GM23338 (cell line): ENCODE data around the gene XPOT. TPM values are rescaled to one million over a fixed set of nuclear protein-coding genes. Genes with fewer than 3 reads are reported as not detected.

Experiments used
- ATAC-seq: fragments of 200-7000 bp; cut with Tn5 transposase; 3 replicates; pipeline ENCODE4 v1.9.1; 2020
- DNase-seq: peaks from one replicate; pipeline ENCODE4 v3.0.0-alpha.2; 2015; ENCODE audit warnings: low spot score
- H2AFZ ChIP-seq: fragments of 200-600 bp; sonication (generic); 2 replicates; pipeline ENCODE4 v1.8.0; 2016; ENCODE audit warnings: antibody characterized with exemption, mild to moderate bottlenecking, moderate library complexity
- H3F3A ChIP-seq: fragments of 200-600 bp; sonication (generic); replicated peaks from 2 replicates; pipeline ENCODE4 v1.8.0; 2017; ENCODE audit warnings: antibody characterized with exemption, mixed run types, low read depth
- H3K27ac ChIP-seq: fragments of 200-600 bp; sonication (generic); 2 replicates; pipeline ENCODE4 v1.6.1; 2016; ENCODE audit warnings: low read depth
- H3K27me3 ChIP-seq: fragments of 200-600 bp; sonication (generic); 2 replicates; pipeline ENCODE4 v1.8.0; 2016; ENCODE audit warnings: mild to moderate bottlenecking, mixed run types, moderate library complexity; ENCODE audit not compliant: insufficient read depth
- H3K36me3 ChIP-seq: fragments of 200-600 bp; sonication (generic); 2 replicates; pipeline ENCODE4 v1.8.0; 2016; ENCODE audit warnings: mild to moderate bottlenecking; ENCODE audit not compliant: insufficient read depth
- H3K4me1 ChIP-seq: fragments of 200-600 bp; sonication (generic); 2 replicates; pipeline ENCODE4 v1.8.0; 2016; ENCODE audit warnings: mild to moderate bottlenecking, moderate library complexity; ENCODE audit not compliant: insufficient read depth
- H3K4me2 ChIP-seq: fragments of 200-600 bp; sonication (generic); 2 replicates; pipeline ENCODE4 v1.7.1; 2017; ENCODE audit warnings: mixed run types
- H3K4me3 ChIP-seq: fragments of 200-600 bp; sonication (generic); 2 replicates; pipeline ENCODE4 v1.6.1; 2016; ENCODE audit warnings: mixed run types
- H3K79me2 ChIP-seq: fragments of 200-600 bp; sonication (generic); replicated peaks from 2 replicates; pipeline ENCODE4 v1.8.0; 2017; ENCODE audit warnings: mild to moderate bottlenecking; ENCODE audit not compliant: insufficient read depth
- H3K9me2 ChIP-seq: fragments of 200-600 bp; sonication (generic); 2 replicates; pipeline ENCODE4 v1.8.0; 2017; ENCODE audit not compliant: insufficient read depth
- H4K20me1 ChIP-seq: fragments of 200-600 bp; sonication (generic); replicated peaks from 2 replicates; pipeline ENCODE4 v1.8.0; 2017; ENCODE audit warnings: mild to moderate bottlenecking; ENCODE audit not compliant: insufficient read depth
- H3K27ac Mint-ChIP-seq: 2 replicates; pipeline ENCODE4 v1.8.0; 2020; ENCODE audit warnings: inconsistent platforms, mild to moderate bottlenecking, moderate library complexity, mixed read lengths
- H3K27me3 Mint-ChIP-seq: 3 replicates; pipeline ENCODE4 v1.8.0; 2022; ENCODE audit warnings: low read depth, mild to moderate bottlenecking, moderate library complexity, mixed read lengths, inconsistent platforms; ENCODE audit not compliant: insufficient read depth, poor library complexity
- H3K36me3 Mint-ChIP-seq: 3 replicates; pipeline ENCODE4 v1.8.0; 2021; ENCODE audit warnings: low read depth, mild to moderate bottlenecking, inconsistent platforms, moderate library complexity, mixed read lengths
- H3K4me1 Mint-ChIP-seq: 3 replicates; pipeline ENCODE4 v1.8.0; 2020; ENCODE audit warnings: mild to moderate bottlenecking, inconsistent platforms, mixed read lengths
- H3K4me3 Mint-ChIP-seq: 3 replicates; pipeline ENCODE4 v1.8.0; 2021; ENCODE audit warnings: moderate library complexity, mild to moderate bottlenecking, inconsistent platforms, mixed read lengths
- H3K9me3 Mint-ChIP-seq: 3 replicates; pipeline ENCODE4 v1.8.0; 2020; ENCODE audit warnings: moderate library complexity, mild to moderate bottlenecking, inconsistent platforms, mixed read lengths
- CREB1 ChIP-seq: fragments of 250-450 bp; sonication (Bioruptor Pico); IDR thresholded peaks from 2 replicates; pipeline ENCODE4 v1.5.0; 2020; ENCODE audit warnings: low read depth, mild to moderate bottlenecking, moderate library complexity
- EZH2 ChIP-seq: fragments of 200-600 bp; sonication (generic); IDR thresholded peaks from one replicate; pipeline ENCODE4 v1.8.0; 2017; ENCODE audit warnings: antibody characterized with exemption, mild to moderate bottlenecking, low read depth; ENCODE audit not compliant: unreplicated experiment
- EZH2phosphoT487 ChIP-seq: fragments of 200-600 bp; sonication (generic); IDR thresholded peaks from one replicate; pipeline ENCODE4 v1.8.1; 2018; ENCODE audit warnings: antibody characterized with exemption; ENCODE audit not compliant: unreplicated experiment
- JUNB ChIP-seq: IDR thresholded peaks from one replicate; pipeline ENCODE4 v1.6.1; 2016; ENCODE audit warnings: antibody characterized with exemption; ENCODE audit not compliant: unreplicated experiment
- POLR2AphosphoS5 ChIP-seq: IDR thresholded peaks from 2 replicates; pipeline ENCODE4 v1.6.1; 2016; ENCODE audit warnings: antibody characterized with exemption, low read depth
- STAT1 ChIP-seq: IDR thresholded peaks from one replicate; pipeline ENCODE4 v1.6.1; 2016; ENCODE audit warnings: antibody characterized with exemption; ENCODE audit not compliant: unreplicated experiment
- ZNF114 ChIP-seq: fragments of 250-450 bp; sonication (Bioruptor Pico); IDR thresholded peaks from 2 replicates; pipeline ENCODE4 v1.5.0; 2020; ENCODE audit warnings: mild to moderate bottlenecking, moderate library complexity
- ZNF331 ChIP-seq: fragments of 250-450 bp; sonication (Bioruptor Pico); IDR thresholded peaks from 2 replicates; pipeline ENCODE4 v1.5.0; 2020; ENCODE audit warnings: low read depth, mild to moderate bottlenecking, moderate library complexity
- polyA plus RNA-seq: library from polyadenylated mRNA; unstranded; fragments of >200 nt; fragmentation: Nextera tagmentation; extraction: Ambion mirVana; gene quantifications from 2 replicates; pipeline ENCODE4 v1.2.1, GENCODE V29; 2016
- total RNA-seq: library from RNA; depleted of rRNA; stranded (reverse); fragments of >200 nt; shearing (Covaris generic); gene quantifications from 2 replicates; pipeline ENCODE4 v1.2.3, GENCODE V29; 2014
- TF ChIP-seq, protein P1 (sequence below): IDR thresholded peaks from 2 replicates; pipeline ENCODE4 v1.6.1; 2016; ENCODE audit warnings: antibody characterized with exemption
- TF ChIP-seq, protein P2 (sequence below): fragments of 250-450 bp; sonication (Bioruptor Pico); IDR thresholded peaks from 2 replicates; pipeline ENCODE4 v1.5.0; 2020; ENCODE audit warnings: mild to moderate bottlenecking, moderate library complexity
- TF ChIP-seq, protein P3 (sequence below): IDR thresholded peaks from one replicate; pipeline ENCODE4 v1.6.1; 2018; ENCODE audit warnings: antibody characterized with exemption; ENCODE audit not compliant: unreplicated experiment
- TF ChIP-seq, protein P4 (sequence below), 2 experiments: fragments of 200-600 bp in 1 of 2; sonication (generic) in 1 of 2; conservative IDR thresholded peaks; 2 replicates each; pipeline versions ENCODE4 v1.5.1 to v1.6.1; 2016 to 2017; ENCODE audit warnings: antibody characterized with exemption in 2 of 2, low read depth in 2 of 2, mild to moderate bottlenecking in 2 of 2, moderate library complexity in 1 of 2

Gene XPOT
- total and polyA plus RNA-seq, 2 experiments from 2014 or later, result 58.7 to 145 TPM

DNA sequence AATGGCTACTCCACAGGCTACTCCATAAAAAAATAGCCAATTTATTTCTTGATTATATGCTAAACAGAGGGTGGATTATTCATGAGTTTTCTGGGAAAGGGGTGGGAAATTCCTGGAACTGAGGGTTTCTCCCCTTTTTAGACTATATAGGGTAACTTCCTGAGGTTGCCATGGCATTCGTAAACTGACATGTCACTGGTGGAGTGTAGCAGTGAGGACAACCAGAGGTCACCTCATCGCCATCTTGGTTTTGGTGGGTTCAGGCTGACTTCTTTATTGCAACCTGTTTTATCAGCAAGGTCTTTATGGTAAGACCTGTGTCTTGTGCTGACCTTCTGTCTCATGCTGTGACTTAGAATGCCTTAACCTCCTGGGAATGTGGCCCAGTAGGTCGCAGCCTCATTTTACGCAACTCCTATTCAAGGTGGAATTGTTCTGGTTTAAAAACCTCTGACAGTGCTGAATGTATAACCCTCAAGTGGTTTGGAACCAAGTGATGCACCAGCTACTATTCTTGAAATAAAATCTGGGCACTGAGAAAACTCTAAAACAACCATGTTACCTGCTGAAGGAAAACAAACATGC is 41.4 kb upstream of the XPOT start:
- Mint-ChIP-seq H3K27me3 (no peaks in the 10 kb centered on the region), H3K4me3 (no peak overlapping the region), H3K9me3 (no peaks in the 10 kb centered on the region), H3K27ac (no peak overlapping the region), H3K4me1 (peaks cover 6% of the 10 kb centered on the region), H3K36me3 (no peaks in the 10 kb centered on the region)
- Histone ChIP-seq H4K20me1 (no peaks in the 10 kb centered on the region), H2AFZ (no peak overlapping the region), H3K79me2 (no peaks in the 10 kb centered on the region), H3K4me2 (no peak overlapping the region), H3K36me3 (no peaks in the 10 kb centered on the region), H3K9me2 (no peaks in the 10 kb centered on the region), H3F3A (no peaks in the 10 kb centered on the region), H3K4me3 (no peak overlapping the region), H3K27me3 (no peaks in the 10 kb centered on the region), H3K4me1 (peaks cover 5% of the 10 kb centered on the region), H3K27ac (no peak overlapping the region)
- TF ChIP-seq, protein P1, sequence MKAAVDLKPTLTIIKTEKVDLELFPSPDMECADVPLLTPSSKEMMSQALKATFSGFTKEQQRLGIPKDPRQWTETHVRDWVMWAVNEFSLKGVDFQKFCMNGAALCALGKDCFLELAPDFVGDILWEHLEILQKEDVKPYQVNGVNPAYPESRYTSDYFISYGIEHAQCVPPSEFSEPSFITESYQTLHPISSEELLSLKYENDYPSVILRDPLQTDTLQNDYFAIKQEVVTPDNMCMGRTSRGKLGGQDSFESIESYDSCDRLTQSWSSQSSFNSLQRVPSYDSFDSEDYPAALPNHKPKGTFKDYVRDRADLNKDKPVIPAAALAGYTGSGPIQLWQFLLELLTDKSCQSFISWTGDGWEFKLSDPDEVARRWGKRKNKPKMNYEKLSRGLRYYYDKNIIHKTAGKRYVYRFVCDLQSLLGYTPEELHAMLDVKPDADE, result no peak
- TF ChIP-seq, protein P2, sequence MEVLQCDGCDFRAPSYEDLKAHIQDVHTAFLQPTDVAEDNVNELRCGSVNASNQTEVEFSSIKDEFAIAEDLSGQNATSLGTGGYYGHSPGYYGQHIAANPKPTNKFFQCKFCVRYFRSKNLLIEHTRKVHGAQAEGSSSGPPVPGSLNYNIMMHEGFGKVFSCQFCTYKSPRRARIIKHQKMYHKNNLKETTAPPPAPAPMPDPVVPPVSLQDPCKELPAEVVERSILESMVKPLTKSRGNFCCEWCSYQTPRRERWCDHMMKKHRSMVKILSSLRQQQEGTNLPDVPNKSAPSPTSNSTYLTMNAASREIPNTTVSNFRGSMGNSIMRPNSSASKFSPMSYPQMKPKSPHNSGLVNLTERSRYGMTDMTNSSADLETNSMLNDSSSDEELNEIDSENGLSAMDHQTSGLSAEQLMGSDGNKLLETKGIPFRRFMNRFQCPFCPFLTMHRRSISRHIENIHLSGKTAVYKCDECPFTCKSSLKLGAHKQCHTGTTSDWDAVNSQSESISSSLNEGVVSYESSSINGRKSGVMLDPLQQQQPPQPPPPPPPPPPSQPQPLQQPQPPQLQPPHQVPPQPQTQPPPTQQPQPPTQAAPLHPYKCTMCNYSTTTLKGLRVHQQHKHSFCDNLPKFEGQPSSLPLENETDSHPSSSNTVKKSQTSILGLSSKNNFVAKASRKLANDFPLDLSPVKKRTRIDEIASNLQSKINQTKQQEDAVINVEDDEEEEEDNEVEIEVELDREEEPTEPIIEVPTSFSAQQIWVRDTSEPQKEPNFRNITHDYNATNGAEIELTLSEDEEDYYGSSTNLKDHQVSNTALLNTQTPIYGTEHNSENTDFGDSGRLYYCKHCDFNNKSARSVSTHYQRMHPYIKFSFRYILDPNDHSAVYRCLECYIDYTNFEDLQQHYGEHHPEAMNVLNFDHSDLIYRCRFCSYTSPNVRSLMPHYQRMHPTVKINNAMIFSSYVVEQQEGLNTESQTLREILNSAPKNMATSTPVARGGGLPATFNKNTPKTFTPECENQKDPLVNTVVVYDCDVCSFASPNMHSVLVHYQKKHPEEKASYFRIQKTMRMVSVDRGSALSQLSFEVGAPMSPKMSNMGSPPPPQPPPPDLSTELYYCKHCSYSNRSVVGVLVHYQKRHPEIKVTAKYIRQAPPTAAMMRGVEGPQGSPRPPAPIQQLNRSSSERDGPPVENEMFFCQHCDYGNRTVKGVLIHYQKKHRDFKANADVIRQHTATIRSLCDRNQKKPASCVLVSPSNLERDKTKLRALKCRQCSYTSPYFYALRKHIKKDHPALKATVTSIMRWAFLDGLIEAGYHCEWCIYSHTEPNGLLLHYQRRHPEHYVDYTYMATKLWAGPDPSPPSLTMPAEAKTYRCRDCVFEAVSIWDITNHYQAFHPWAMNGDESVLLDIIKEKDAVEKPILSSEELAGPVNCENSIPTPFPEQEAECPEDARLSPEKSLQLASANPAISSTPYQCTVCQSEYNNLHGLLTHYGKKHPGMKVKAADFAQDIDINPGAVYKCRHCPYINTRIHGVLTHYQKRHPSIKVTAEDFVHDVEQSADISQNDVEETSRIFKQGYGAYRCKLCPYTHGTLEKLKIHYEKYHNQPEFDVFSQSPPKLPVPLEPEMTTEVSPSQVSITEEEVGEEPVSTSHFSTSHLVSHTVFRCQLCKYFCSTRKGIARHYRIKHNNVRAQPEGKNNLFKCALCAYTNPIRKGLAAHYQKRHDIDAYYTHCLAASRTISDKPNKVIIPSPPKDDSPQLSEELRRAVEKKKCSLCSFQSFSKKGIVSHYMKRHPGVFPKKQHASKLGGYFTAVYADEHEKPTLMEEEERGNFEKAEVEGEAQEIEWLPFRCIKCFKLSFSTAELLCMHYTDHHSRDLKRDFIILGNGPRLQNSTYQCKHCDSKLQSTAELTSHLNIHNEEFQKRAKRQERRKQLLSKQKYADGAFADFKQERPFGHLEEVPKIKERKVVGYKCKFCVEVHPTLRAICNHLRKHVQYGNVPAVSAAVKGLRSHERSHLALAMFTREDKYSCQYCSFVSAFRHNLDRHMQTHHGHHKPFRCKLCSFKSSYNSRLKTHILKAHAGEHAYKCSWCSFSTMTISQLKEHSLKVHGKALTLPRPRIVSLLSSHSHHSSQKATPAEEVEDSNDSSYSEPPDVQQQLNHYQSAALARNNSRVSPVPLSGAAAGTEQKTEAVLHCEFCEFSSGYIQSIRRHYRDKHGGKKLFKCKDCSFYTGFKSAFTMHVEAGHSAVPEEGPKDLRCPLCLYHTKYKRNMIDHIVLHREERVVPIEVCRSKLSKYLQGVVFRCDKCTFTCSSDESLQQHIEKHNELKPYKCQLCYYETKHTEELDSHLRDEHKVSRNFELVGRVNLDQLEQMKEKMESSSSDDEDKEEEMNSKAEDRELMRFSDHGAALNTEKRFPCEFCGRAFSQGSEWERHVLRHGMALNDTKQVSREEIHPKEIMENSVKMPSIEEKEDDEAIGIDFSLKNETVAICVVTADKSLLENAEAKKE (CRISPR knock-in tag), result no peak
- no peak for TF ChIP-seq STAT1
- TF ChIP-seq EZH2, result no peak
- TF ChIP-seq, protein P3, sequence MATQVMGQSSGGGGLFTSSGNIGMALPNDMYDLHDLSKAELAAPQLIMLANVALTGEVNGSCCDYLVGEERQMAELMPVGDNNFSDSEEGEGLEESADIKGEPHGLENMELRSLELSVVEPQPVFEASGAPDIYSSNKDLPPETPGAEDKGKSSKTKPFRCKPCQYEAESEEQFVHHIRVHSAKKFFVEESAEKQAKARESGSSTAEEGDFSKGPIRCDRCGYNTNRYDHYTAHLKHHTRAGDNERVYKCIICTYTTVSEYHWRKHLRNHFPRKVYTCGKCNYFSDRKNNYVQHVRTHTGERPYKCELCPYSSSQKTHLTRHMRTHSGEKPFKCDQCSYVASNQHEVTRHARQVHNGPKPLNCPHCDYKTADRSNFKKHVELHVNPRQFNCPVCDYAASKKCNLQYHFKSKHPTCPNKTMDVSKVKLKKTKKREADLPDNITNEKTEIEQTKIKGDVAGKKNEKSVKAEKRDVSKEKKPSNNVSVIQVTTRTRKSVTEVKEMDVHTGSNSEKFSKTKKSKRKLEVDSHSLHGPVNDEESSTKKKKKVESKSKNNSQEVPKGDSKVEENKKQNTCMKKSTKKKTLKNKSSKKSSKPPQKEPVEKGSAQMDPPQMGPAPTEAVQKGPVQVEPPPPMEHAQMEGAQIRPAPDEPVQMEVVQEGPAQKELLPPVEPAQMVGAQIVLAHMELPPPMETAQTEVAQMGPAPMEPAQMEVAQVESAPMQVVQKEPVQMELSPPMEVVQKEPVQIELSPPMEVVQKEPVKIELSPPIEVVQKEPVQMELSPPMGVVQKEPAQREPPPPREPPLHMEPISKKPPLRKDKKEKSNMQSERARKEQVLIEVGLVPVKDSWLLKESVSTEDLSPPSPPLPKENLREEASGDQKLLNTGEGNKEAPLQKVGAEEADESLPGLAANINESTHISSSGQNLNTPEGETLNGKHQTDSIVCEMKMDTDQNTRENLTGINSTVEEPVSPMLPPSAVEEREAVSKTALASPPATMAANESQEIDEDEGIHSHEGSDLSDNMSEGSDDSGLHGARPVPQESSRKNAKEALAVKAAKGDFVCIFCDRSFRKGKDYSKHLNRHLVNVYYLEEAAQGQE, result no peak
- no peak for TF ChIP-seq CREB1 (CRISPR knock-in tag)
- TF ChIP-seq POLR2AphosphoS5, result no peak
- TF ChIP-seq, protein P4, sequence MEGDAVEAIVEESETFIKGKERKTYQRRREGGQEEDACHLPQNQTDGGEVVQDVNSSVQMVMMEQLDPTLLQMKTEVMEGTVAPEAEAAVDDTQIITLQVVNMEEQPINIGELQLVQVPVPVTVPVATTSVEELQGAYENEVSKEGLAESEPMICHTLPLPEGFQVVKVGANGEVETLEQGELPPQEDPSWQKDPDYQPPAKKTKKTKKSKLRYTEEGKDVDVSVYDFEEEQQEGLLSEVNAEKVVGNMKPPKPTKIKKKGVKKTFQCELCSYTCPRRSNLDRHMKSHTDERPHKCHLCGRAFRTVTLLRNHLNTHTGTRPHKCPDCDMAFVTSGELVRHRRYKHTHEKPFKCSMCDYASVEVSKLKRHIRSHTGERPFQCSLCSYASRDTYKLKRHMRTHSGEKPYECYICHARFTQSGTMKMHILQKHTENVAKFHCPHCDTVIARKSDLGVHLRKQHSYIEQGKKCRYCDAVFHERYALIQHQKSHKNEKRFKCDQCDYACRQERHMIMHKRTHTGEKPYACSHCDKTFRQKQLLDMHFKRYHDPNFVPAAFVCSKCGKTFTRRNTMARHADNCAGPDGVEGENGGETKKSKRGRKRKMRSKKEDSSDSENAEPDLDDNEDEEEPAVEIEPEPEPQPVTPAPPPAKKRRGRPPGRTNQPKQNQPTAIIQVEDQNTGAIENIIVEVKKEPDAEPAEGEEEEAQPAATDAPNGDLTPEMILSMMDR (conservative IDR thresholded peaks at IDR 0.05; ENCODE audit: low read depth in 2 of 2), result no peak
- no peak for TF ChIP-seq EZH2phosphoT487
- no peak for TF ChIP-seq JUNB
- no peak for TF ChIP-seq ZNF331 (CRISPR knock-in tag)
- no peak for TF ChIP-seq ZNF114 (CRISPR knock-in tag)
- ATAC-seq (no peak; the same call in 2 of the 3 replicates), DNase-seq (peak; percentile 31)
